Caco-2 (cell line): ENCODE data around the gene SPTB. TPM values are rescaled to one million over a fixed set of nuclear protein-coding genes. Genes with fewer than 3 reads are reported as not detected.

Experiments
- BruUV-seq: library from RNA; stranded (reverse); fragments of 400-500 nt; replicated peaks from 2 replicates; lab custom pipeline; 2021; lab: Mats Ljungman, UMichigan
- CTCF ChIA-PET: fragments of 300-600 bp; sonication (Branson Sonifier 250); formaldehyde crosslinking; loops from one replicate; lab custom pipeline; 2022; ENCODE audit warnings: antibody characterized with exemption; lab: Charles Lee
- POLR2A ChIA-PET: fragments of 300-600 bp; sonication (Branson Sonifier 250); formaldehyde crosslinking; loops from one replicate; lab custom pipeline; 2022; ENCODE audit warnings: antibody characterized with exemption; lab: Charles Lee
- DNase-seq, 2 experiments: peaks; one replicate each; pipeline versions ENCODE4 v3.0.0 to v3.0.0-alpha.2; 2020 to 2022
- H3K27me3 ChIP-seq: replicated peaks from 2 replicates; pipeline ENCODE4 v1.6.0; 2011; ENCODE audit warnings: low read length; ENCODE audit not compliant: control insufficient read depth, insufficient read depth
- H3K36me3 ChIP-seq: 2 replicates; pipeline ENCODE4 v1.5.1; 2011; ENCODE audit warnings: low read length; ENCODE audit not compliant: control insufficient read depth, insufficient read depth
- H3K4me1 ChIP-seq: fragments of 250-450 bp; sonication (Bioruptor Pico); 2 replicates; pipeline ENCODE4 v1.5.1; 2020; ENCODE audit warnings: mild to moderate bottlenecking
- H3K4me3 ChIP-seq: 2 replicates; pipeline ENCODE4 v1.5.1; 2011; ENCODE audit warnings: low read depth, mild to moderate bottlenecking, control low read depth, low read length
- H3K9me3 ChIP-seq: fragments of 250-450 bp; sonication (Bioruptor Pico); 2 replicates; pipeline ENCODE4 v1.5.1; 2020; ENCODE audit warnings: mild to moderate bottlenecking, moderate library complexity
- H3K27ac Mint-ChIP-seq: one replicate; pipeline ENCODE4 v1.8.0; 2022; ENCODE audit warnings: mixed read lengths; ENCODE audit not compliant: unreplicated experiment
- H3K27me3 Mint-ChIP-seq: one replicate; pipeline ENCODE4 v1.8.0; 2022; ENCODE audit warnings: mixed read lengths; ENCODE audit not compliant: insufficient read depth, unreplicated experiment
- H3K36me3 Mint-ChIP-seq: one replicate; pipeline ENCODE4 v1.8.0; 2022; ENCODE audit warnings: mild to moderate bottlenecking, mixed read lengths; ENCODE audit not compliant: insufficient read depth, unreplicated experiment
- H3K4me1 Mint-ChIP-seq: one replicate; pipeline ENCODE4 v1.8.0; 2022; ENCODE audit warnings: low read depth, mixed read lengths; ENCODE audit not compliant: unreplicated experiment
- H3K4me3 Mint-ChIP-seq: one replicate; pipeline ENCODE4 v1.8.0; 2022; ENCODE audit warnings: mild to moderate bottlenecking, moderate library complexity, mixed read lengths; ENCODE audit not compliant: unreplicated experiment
- H3K9me3 Mint-ChIP-seq: one replicate; pipeline ENCODE4 v1.8.0; 2022; ENCODE audit warnings: mixed read lengths; ENCODE audit not compliant: unreplicated experiment
- intact Hi-C: fragments of 100-400 bp; cut with micrococcal nuclease; formaldehyde crosslinking; loops from one replicate; pipeline ENCODE4 v1.10.0; 2022; ENCODE audit not compliant: unreplicated experiment
- total RNA-seq: library from RNA; stranded (reverse); gene quantifications from 2 replicates; pipeline ENCODE4 v1.2.3, GENCODE V29; 2022
- TF ChIP-seq, protein P1 (sequence below), 2 experiments: fragments of 200-600 bp in 1 of 2; IDR thresholded peaks; 1 replicate in 1 of 2; 2 replicates in 1 of 2; pipeline versions ENCODE4 v1.5.1 to v1.8.0; 2011 to 2022; ENCODE audit warnings: antibody characterized with exemption in 1 of 2, control low read depth in 1 of 2, inconsistent platforms in 1 of 2, low read depth in 1 of 2, low read length in 1 of 2, mild to moderate bottlenecking in 1 of 2, moderate library complexity in 1 of 2; ENCODE audit not compliant: insufficient read depth in 1 of 2, severe bottlenecking in 1 of 2, unreplicated experiment in 1 of 2

Gene SPTB
- total RNA-seq, 1 experiment from 2014 or later = 1.7 TPM

DNA sequence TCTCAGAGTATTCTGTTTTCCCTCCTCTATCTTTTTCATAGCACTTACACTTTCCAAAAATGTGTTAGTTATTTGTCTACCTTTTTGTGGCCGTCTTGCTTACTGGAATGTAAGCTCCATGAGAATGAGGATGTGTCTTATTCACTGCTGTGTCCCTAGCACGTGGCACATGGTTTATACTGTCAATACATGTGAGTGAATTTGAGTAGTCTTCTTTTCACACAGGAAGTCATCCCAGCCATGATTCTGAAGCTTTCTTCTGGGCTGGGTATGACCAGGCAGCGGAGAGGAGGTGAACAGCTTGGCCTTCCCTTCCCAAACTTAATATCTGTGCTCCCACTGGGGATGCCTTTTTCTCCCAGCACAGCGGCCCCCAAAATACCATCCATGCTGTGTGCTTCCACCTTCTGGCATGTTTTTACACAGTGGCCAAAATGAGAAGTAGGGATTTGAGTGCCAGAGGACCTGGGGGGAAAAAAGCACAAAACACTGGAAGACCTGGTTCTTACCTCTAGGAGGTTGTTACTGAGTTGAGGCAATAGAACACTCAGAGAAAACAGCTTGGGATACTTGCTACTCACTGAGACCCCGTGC is 165.2 kb downstream of the SPTB start:
- H3K27ac Mint-ChIP-seq = peak overlapping the region; percentile 91
- no TSS peak for BruUV-seq
- peak overlapping the region; percentile 62 for H3K4me3 Mint-ChIP-seq
- ChIA-PET POLR2A (interaction anchor here (1.0 kb wide), 1 partner anchor 10 kb away, joined by 4 read pairs; no protein-coding TSS in a partner anchor), CTCF (interaction anchor here (0.6 kb wide), 1 partner anchor 47 kb away, joined by 3 read pairs; no protein-coding TSS in a partner anchor)
- Histone ChIP-seq H3K9me3 (peaks cover 18% of the 10 kb centered on the region), H3K27me3 (no peaks in the 10 kb centered on the region), H3K4me1 (peaks cover 55% of the 10 kb centered on the region), H3K4me3 (no peak overlapping the region), H3K36me3 (peaks cover 4% of the 10 kb centered on the region)
- H3K9me3 Mint-ChIP-seq = peaks cover 20% of the 10 kb centered on the region
- H3K4me1 Mint-ChIP-seq = peaks cover 76% of the 10 kb centered on the region
- TF ChIP-seq, protein P1, sequence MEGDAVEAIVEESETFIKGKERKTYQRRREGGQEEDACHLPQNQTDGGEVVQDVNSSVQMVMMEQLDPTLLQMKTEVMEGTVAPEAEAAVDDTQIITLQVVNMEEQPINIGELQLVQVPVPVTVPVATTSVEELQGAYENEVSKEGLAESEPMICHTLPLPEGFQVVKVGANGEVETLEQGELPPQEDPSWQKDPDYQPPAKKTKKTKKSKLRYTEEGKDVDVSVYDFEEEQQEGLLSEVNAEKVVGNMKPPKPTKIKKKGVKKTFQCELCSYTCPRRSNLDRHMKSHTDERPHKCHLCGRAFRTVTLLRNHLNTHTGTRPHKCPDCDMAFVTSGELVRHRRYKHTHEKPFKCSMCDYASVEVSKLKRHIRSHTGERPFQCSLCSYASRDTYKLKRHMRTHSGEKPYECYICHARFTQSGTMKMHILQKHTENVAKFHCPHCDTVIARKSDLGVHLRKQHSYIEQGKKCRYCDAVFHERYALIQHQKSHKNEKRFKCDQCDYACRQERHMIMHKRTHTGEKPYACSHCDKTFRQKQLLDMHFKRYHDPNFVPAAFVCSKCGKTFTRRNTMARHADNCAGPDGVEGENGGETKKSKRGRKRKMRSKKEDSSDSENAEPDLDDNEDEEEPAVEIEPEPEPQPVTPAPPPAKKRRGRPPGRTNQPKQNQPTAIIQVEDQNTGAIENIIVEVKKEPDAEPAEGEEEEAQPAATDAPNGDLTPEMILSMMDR (IDR thresholded peaks at IDR 0.05; ENCODE audit: insufficient read depth in 1 of 2, low read depth in 1 of 2, low read length in 1 of 2, severe bottlenecking in 1 of 2, unreplicated experiment in 1 of 2) = no peak
- peak in 1 of 2 experiments; percentile 9 for DNase-seq
- intact Hi-C loops = no loop called here
- H3K36me3 Mint-ChIP-seq = peaks cover 59% of the 10 kb centered on the region
- H3K27me3 Mint-ChIP-seq = no peaks in the 10 kb centered on the region

DNA sequence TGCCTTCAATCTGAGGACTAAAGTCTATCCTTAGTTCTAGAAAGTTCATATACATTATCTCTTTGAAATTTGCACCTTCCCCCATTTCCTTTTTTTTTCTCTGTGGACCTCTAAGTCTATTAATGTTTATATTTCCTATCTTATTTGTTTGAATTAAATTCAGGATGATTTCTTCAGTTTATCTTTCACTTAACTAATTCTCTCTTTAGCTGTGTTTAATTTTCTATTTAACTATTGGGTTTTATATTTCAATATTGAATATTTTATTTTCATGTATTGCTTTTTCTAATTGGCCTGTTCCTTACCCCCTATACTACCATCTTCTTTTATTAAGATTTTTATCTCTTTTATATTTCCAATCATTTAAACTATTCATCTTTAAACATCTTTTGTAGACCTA is 166.0 kb downstream of the SPTB start:
- Mint-ChIP-seq H3K4me1 (peaks cover 80% of the 10 kb centered on the region), H3K4me3 (no peak overlapping the region), H3K27me3 (no peaks in the 10 kb centered on the region), H3K27ac (peak overlapping the region; percentile 91), H3K9me3 (peaks cover 20% of the 10 kb centered on the region), H3K36me3 (peaks cover 67% of the 10 kb centered on the region)
- no peak for DNase-seq
- Histone ChIP-seq H3K9me3 (peaks cover 18% of the 10 kb centered on the region), H3K4me3 (no peak overlapping the region), H3K27me3 (no peaks in the 10 kb centered on the region), H3K4me1 (peaks cover 49% of the 10 kb centered on the region), H3K36me3 (peaks cover 5% of the 10 kb centered on the region)
- ChIA-PET CTCF (no interaction called here), POLR2A (no interaction called here)
- no TSS peak for BruUV-seq
- TF ChIP-seq, protein P1 (IDR thresholded peaks at IDR 0.05; ENCODE audit: insufficient read depth in 1 of 2, low read depth in 1 of 2, low read length in 1 of 2, severe bottlenecking in 1 of 2, unreplicated experiment in 1 of 2) = no peak
- intact Hi-C loops = no loop called here

DNA sequence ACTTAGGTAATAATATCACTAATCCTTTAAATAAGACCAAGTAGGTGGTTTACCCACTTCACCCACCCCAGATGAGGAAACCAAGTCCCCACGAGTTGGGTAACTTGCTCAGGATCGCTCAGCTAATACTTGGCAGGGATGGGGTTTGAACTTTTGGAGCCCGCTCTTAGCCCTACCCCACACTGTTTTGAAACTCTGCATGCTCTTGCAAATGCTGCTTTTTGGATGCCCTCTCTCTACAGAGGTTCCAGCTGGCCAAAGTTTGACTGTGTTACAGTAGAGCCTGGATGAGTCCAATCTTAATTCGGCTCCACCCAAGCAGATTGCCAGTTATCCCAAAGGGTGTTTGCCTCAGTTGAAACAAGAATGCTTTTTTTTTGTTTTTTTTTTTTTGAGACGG is 168.7 kb downstream of the SPTB start:
- no peak overlapping the region for H3K4me3 Mint-ChIP-seq
- Histone ChIP-seq H3K9me3 (peaks cover 18% of the 10 kb centered on the region), H3K36me3 (peaks cover 5% of the 10 kb centered on the region), H3K4me1 (peaks cover 48% of the 10 kb centered on the region), H3K27me3 (no peaks in the 10 kb centered on the region), H3K4me3 (no peak overlapping the region)
- H3K27me3 Mint-ChIP-seq = no peaks in the 10 kb centered on the region
- H3K9me3 Mint-ChIP-seq = peaks cover 20% of the 10 kb centered on the region
- H3K36me3 Mint-ChIP-seq = peaks cover 68% of the 10 kb centered on the region
- ChIA-PET CTCF (interaction anchor here (0.6 kb wide), 1 partner anchor 18 kb away, joined by 3 read pairs; no protein-coding TSS in a partner anchor), POLR2A (interaction anchor here (0.7 kb wide), 1 partner anchor 12 kb away, joined by 4 read pairs; no protein-coding TSS in a partner anchor)
- BruUV-seq = no TSS peak
- H3K27ac Mint-ChIP-seq = no peak overlapping the region
- DNase-seq = no peak
- intact Hi-C loops = no loop called here
- peaks cover 77% of the 10 kb centered on the region for H3K4me1 Mint-ChIP-seq
- TF ChIP-seq, protein P1 (IDR thresholded peaks at IDR 0.05; ENCODE audit: insufficient read depth in 1 of 2, low read depth in 1 of 2, low read length in 1 of 2, severe bottlenecking in 1 of 2, unreplicated experiment in 1 of 2) = no peak
